Measurements from ENCODE around the gene BTBD16. TPM values are rescaled to one million over a fixed set of nuclear protein-coding genes. Genes with fewer than 3 reads are reported as not detected.
A peak's percentile ranks its signal among the peaks of the same experiment; 100 is the strongest.

Gene BTBD16
- total RNA-seq, 1 donor from 2014 or later = not detected

- Histone ChIP-seq H3K36me3 (no peaks in the 10 kb centered on the region), H3K27me3 (no peaks in the 10 kb centered on the region), H3K9me3 (no peaks in the 10 kb centered on the region), H3K27ac (peak overlapping the region in 1 of 2 donors; percentile 39), H3K4me1 (peaks cover 0 to 6% of the 10 kb centered on the region in 2 donors), H3K4me3 (no peak overlapping the region)
- peak in 1 of 2 donors; percentile 56 for DNase-seq (ENCODE audit: low spot score in 2 of 2)
- TF ChIP-seq, protein P1, sequence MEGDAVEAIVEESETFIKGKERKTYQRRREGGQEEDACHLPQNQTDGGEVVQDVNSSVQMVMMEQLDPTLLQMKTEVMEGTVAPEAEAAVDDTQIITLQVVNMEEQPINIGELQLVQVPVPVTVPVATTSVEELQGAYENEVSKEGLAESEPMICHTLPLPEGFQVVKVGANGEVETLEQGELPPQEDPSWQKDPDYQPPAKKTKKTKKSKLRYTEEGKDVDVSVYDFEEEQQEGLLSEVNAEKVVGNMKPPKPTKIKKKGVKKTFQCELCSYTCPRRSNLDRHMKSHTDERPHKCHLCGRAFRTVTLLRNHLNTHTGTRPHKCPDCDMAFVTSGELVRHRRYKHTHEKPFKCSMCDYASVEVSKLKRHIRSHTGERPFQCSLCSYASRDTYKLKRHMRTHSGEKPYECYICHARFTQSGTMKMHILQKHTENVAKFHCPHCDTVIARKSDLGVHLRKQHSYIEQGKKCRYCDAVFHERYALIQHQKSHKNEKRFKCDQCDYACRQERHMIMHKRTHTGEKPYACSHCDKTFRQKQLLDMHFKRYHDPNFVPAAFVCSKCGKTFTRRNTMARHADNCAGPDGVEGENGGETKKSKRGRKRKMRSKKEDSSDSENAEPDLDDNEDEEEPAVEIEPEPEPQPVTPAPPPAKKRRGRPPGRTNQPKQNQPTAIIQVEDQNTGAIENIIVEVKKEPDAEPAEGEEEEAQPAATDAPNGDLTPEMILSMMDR (IDR thresholded peaks at IDR 0.05) = no peak
- intact Hi-C loops (cut with DNase I) = no loop called here
Observed at GRCh38 chr10:122363722-122364463, 92.8 kb downstream of the BTBD16 start.

DNA sequence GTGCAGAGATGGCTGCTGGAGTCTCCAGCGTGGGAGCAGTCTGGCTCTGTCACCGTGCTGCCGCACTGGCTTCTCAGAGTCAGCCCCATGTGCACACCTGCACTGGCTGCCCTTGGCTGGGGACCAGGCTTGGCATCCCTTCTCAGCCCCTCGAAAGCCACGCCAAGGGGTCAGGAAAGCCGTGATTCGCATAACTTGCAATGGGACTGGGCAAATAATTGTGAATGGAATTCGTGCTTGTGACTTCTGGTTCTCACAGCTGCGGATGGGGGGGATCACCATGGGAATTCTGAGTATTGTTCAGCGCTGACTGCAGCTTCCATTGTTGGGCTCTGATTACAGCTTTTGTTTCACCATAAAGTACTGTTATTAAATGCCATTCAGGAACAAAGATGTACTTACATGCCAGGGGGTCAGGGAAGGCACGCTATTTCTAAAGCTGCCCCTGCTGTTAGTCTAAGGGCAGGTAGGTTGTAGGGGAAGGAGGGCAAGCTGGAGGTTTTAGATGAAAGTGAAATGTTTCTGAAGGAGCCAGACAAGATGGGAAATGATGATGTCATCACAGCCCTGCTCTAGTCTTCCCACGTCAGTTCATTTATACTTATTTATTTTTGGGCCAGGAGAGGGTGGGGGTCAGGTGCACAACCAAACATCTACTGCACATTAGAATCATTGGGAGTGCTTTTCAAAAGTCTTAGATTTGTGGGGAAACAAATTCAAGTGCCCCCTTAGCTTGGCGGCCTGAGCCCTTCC lies 97.6 kb downstream of the BTBD16 start:
- H3K4me1 ChIP-seq = peaks cover 0 to 13% of the 10 kb centered on the region in 2 donors
- no peaks in the 10 kb centered on the region for H3K27me3 ChIP-seq
- no peak overlapping the region for H3K4me3 ChIP-seq
- TF ChIP-seq, protein P1 (IDR thresholded peaks at IDR 0.05) = no peak
- H3K9me3 ChIP-seq = no peaks in the 10 kb centered on the region
- H3K36me3 ChIP-seq = no peaks in the 10 kb centered on the region
- no peak overlapping the region for H3K27ac ChIP-seq
- peak in 1 of 2 donors; percentile 42 for DNase-seq (ENCODE audit: low spot score in 2 of 2)
- intact Hi-C loops (cut with DNase I) = no loop called here

DNA sequence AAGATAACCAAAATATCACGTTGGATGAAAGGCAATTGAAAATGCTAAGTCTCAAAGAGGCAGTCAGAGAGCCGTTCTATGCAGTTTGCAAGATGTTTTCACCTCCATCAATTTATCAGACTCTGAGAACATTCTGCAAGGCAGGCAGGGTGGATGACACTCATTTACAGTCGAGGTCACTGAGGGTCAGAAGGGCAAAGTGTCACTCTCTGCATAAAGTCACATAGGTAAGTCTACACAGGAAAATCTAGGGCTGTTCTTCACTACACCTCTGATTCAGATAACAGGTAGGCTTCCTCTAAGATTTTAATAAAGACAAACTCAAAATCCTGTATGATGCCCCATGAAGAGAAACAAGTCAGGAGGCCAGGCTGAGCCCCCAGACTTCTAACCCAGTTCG lies 102.0 kb downstream of the BTBD16 start:
- H3K27ac ChIP-seq = peak overlapping the region; percentile 69 to 99

GRCh38 chr10:122373721-122374120 lies 102.6 kb downstream of the BTBD16 start:
- H3K27ac ChIP-seq = peak overlapping the region; percentile 69 to 99
- peak in 1 of 2 donors; percentile 62 for DNase-seq (ENCODE audit: low spot score in 2 of 2)
- no peaks in the 10 kb centered on the region for H3K36me3 ChIP-seq
- TF ChIP-seq, protein P1 (IDR thresholded peaks at IDR 0.05) = no peak
- intact Hi-C loops (cut with DNase I) = loop anchor here (1.0 to 10.0 kb wide), 6 partner anchors 65 to 781 kb away; partner anchors contain the start of gene BUB3
- peaks cover 0 to 20% of the 10 kb centered on the region in 2 donors for H3K4me1 ChIP-seq
- H3K4me3 ChIP-seq = peak overlapping the region; percentile 78 to 95
- H3K9me3 ChIP-seq = no peaks in the 10 kb centered on the region
- H3K27me3 ChIP-seq = no peaks in the 10 kb centered on the region

More for the DNA sequence above, 102.0 kb downstream of the BTBD16 start:
- TF ChIP-seq, protein P1 (IDR thresholded peaks at IDR 0.05) = no peak
- H3K4me3 ChIP-seq = no peak overlapping the region
- no peaks in the 10 kb centered on the region for H3K36me3 ChIP-seq
- H3K9me3 ChIP-seq = no peaks in the 10 kb centered on the region
- peaks cover 0 to 20% of the 10 kb centered on the region in 2 donors for H3K4me1 ChIP-seq
- peak in 1 of 2 donors; percentile 50 for DNase-seq (ENCODE audit: low spot score in 2 of 2)
- intact Hi-C loops (cut with DNase I) = loop anchor here (5.0 to 10.0 kb wide), 3 partner anchors 86 to 228 kb away; no protein-coding TSS in a partner anchor
- no peaks in the 10 kb centered on the region for H3K27me3 ChIP-seq

DNA sequence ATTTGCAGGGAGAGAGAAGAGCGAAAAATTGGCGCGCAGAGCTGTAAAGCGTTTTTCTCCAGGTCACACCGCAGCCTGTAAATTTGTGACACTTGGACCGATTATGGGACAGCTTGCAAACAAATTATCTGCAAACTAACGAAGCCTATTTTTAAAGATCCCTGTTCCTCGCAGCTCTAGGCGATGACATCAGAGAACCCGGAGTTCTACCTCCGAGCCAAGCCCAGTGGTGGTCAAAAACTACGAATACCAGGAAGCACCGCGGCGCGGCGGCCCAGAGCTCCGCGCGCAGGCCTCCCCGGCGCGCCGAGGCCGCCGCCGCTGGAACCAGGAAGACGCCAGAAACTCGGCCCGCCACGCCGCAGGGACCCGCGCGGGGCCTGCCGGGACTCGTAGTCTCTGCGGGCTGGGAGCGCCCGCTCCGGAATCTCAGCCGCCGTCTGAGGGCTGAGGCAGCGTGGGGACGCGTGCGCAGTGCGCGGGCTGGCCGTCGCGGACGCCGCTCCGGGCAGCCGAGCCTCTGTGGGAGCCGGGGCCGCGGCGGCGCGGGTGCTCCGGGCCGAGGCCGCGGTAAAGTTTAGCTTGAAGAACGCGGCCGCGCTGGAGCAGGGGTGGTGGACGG lies 103.3 kb downstream of the BTBD16 start, which contains the start of gene PLEKHA1:
PLEKHA1 (plus strand) TSS at position 472 of the 622 bp plus-strand sequence. CDS start 18,493 bp downstream, outside the sequence.
- peak; percentile 83 to 98 for DNase-seq (ENCODE audit: low spot score in 2 of 2)
- Histone ChIP-seq H3K27me3 (no peaks in the 10 kb centered on the region), H3K4me3 (peak within 1 kb of the TSS; percentile 78 to 95), H3K9me3 (no peaks in the 10 kb centered on the region), H3K36me3 (no peaks in the 10 kb centered on the region), H3K4me1 (peaks cover 0 to 20% of the 10 kb centered on the region in 2 donors), H3K27ac (peak within 1 kb of the TSS; percentile 88 to 99)
- intact Hi-C loops (cut with DNase I) = loop anchor here (1.0 to 10.0 kb wide), 6 partner anchors 66 to 780 kb away; partner anchors contain the start of gene BUB3
- TF ChIP-seq, protein P1 (IDR thresholded peaks at IDR 0.05) = no peak
